ENCODE measurements around the gene RBBP4. TPM values are rescaled to one million over a fixed set of nuclear protein-coding genes. Genes with fewer than 3 reads are reported as not detected.
A peak's percentile ranks its signal among the peaks of the same experiment; 100 is the strongest.
"Not testable (repeated sequence)": the region's sequence is repeated elsewhere in the genome, so short reads cannot be mapped to it uniquely, and the experiment has no call there.

Gene RBBP4
- total RNA-seq, 1 donor from 2014 or later = 244 TPM

- no peak overlapping the region for H3K27ac Mint-ChIP-seq (ENCODE audit: unreplicated experiment)
- no peaks in the 10 kb centered on the region for H3K9me3 Mint-ChIP-seq (ENCODE audit: unreplicated experiment)
- DNase-seq (ENCODE audit: extremely low spot score, unreplicated experiment) = no peak
- H3K27me3 Mint-ChIP-seq (ENCODE audit: unreplicated experiment) = no peaks in the 10 kb centered on the region
- H3K4me3 Mint-ChIP-seq (ENCODE audit: unreplicated experiment) = no peak overlapping the region
- peaks cover 20% of the 10 kb centered on the region for H3K36me3 Mint-ChIP-seq (ENCODE audit: unreplicated experiment)
- no peak for TF ChIP-seq CTCF (IDR thresholded peaks at IDR 0.05)
- no peaks in the 10 kb centered on the region for H3K4me1 Mint-ChIP-seq (ENCODE audit: unreplicated experiment)
Observed at GRCh38 chr1:32632829-32633228, 18.2 kb upstream of the RBBP4 start.

GRCh38 chr1:32635508-32636277 is 15.3 kb upstream of the RBBP4 start:
- H3K36me3 Mint-ChIP-seq (ENCODE audit: unreplicated experiment) = peaks cover 15% of the 10 kb centered on the region
- no peak overlapping the region for H3K4me3 Mint-ChIP-seq (ENCODE audit: unreplicated experiment)
- TF ChIP-seq CTCF (IDR thresholded peaks at IDR 0.05) = no peak
- no peaks in the 10 kb centered on the region for H3K4me1 Mint-ChIP-seq (ENCODE audit: unreplicated experiment)
- no peak overlapping the region for H3K27ac Mint-ChIP-seq (ENCODE audit: unreplicated experiment)
- no peaks in the 10 kb centered on the region for H3K27me3 Mint-ChIP-seq (ENCODE audit: unreplicated experiment)
- H3K9me3 Mint-ChIP-seq (ENCODE audit: unreplicated experiment) = no peaks in the 10 kb centered on the region
- DNase-seq (ENCODE audit: extremely low spot score, unreplicated experiment) = no peak

GRCh38 chr1:32636914-32637645 is 13.9 kb upstream of the RBBP4 start:
- Mint-ChIP-seq H3K9me3 (ENCODE audit: unreplicated experiment) (no peaks in the 10 kb centered on the region), H3K4me1 (ENCODE audit: unreplicated experiment) (no peaks in the 10 kb centered on the region), H3K27ac (ENCODE audit: unreplicated experiment) (peak overlapping the region; percentile 20), H3K36me3 (ENCODE audit: unreplicated experiment) (peaks cover 15% of the 10 kb centered on the region), H3K4me3 (ENCODE audit: unreplicated experiment) (no peak overlapping the region), H3K27me3 (ENCODE audit: unreplicated experiment) (no peaks in the 10 kb centered on the region)
- TF ChIP-seq CTCF (IDR thresholded peaks at IDR 0.05) = no peak
- no peak for DNase-seq (ENCODE audit: extremely low spot score, unreplicated experiment)

GRCh38 chr1:32639489-32640075 is 11.4 kb upstream of the RBBP4 start:
- H3K27me3 Mint-ChIP-seq (ENCODE audit: unreplicated experiment) = no peaks in the 10 kb centered on the region
- H3K9me3 Mint-ChIP-seq (ENCODE audit: unreplicated experiment) = no peaks in the 10 kb centered on the region
- TF ChIP-seq CTCF (IDR thresholded peaks at IDR 0.05) = no peak
- DNase-seq (ENCODE audit: extremely low spot score, unreplicated experiment) = no peak
- no peak overlapping the region for H3K27ac Mint-ChIP-seq (ENCODE audit: unreplicated experiment)
- H3K4me1 Mint-ChIP-seq (ENCODE audit: unreplicated experiment) = no peaks in the 10 kb centered on the region
- H3K4me3 Mint-ChIP-seq (ENCODE audit: unreplicated experiment) = no peak overlapping the region
- H3K36me3 Mint-ChIP-seq (ENCODE audit: unreplicated experiment) = no peaks in the 10 kb centered on the region

- H3K9me3 Mint-ChIP-seq (ENCODE audit: unreplicated experiment); H3K27ac Mint-ChIP-seq (ENCODE audit: unreplicated experiment); H3K4me1 Mint-ChIP-seq (ENCODE audit: unreplicated experiment); H3K36me3 Mint-ChIP-seq (ENCODE audit: unreplicated experiment); DNase-seq (ENCODE audit: extremely low spot score, unreplicated experiment); H3K4me3 Mint-ChIP-seq (ENCODE audit: unreplicated experiment); H3K27me3 Mint-ChIP-seq (ENCODE audit: unreplicated experiment): not testable (repeated sequence)
Observed at GRCh38 chr1:32642292-32642827, 8.6 kb upstream of the RBBP4 start.

All from osteocyte (in vitro differentiated cells).